Mesodermal cell (in vitro differentiated cells): ENCODE results near the gene CCDC68.
"Not testable (repeated sequence)": the region's sequence is repeated elsewhere in the genome, so short reads cannot be mapped to it uniquely, and the experiment has no call there.

ENCODE experiments used
- H3K27ac ChIP-seq: 2 replicates; pipeline ENCODE4 v1.7.0; 2013; ENCODE audit warnings: mild to moderate bottlenecking, low read depth, low read length, moderate library complexity; ENCODE audit not compliant: severe bottlenecking
- H3K36me3 ChIP-seq: 2 replicates; pipeline ENCODE4 v1.7.1; 2013; ENCODE audit warnings: mild to moderate bottlenecking, low read length, moderate library complexity; ENCODE audit not compliant: control insufficient read depth, insufficient read depth
- H3K4me1 ChIP-seq: one replicate; pipeline ENCODE4 v1.7.1; 2013; ENCODE audit warnings: mild to moderate bottlenecking, low read length; ENCODE audit not compliant: insufficient read depth, control insufficient read depth, poor library complexity, severe bottlenecking
- H3K4me3 ChIP-seq: 2 replicates; pipeline ENCODE4 v1.7.0; 2013; ENCODE audit warnings: low read length, control low read depth, mild to moderate bottlenecking; ENCODE audit not compliant: insufficient read depth, poor library complexity, severe bottlenecking; ENCODE audit errors: extremely low read depth
- H3K9me3 ChIP-seq: 2 replicates; pipeline ENCODE4 v1.7.1; 2013; ENCODE audit warnings: mild to moderate bottlenecking, low read length, moderate library complexity; ENCODE audit not compliant: control insufficient read depth
- WGBS, 2 experiments: methylation state at CpG; one replicate each; pipeline ENCODE4 v1.1.5; 2013; ENCODE audit warnings: missing lambda C conversion rate in 2 of 2; ENCODE audit not compliant: insufficient coverage in 2 of 2; 5-methylcytosine and 5-hydroxymethylcytosine counted together

CCDC68 gene

DNA sequence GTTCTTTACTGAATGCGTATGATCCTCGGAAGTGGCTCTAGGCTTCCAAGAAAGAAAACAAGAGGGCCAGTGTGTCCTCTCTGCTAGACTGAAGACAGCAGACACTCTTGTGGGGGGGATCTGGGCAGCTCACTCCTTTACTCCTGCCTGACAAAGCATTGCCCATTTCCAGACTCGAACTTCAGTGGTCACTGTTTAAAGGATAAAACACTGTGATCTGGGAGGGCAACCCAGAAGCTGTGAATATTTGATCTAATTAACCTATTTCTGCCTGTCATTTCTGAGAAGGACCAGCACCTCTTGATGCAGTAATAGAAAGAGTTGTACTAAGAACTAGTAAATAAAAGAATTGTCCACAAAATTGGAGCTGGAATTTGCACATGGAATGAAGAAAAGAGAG, 24.5 kb upstream of the CCDC68 start:
- 93% methylated on average over 2 of the region's 3 CpGs; no CpG with 5 or more reads in 1 of the 2 experiments for WGBS, 2 experiments
- Histone ChIP-seq H3K9me3 (no peaks in the 10 kb centered on the region), H3K4me3 (no peak overlapping the region), H3K27ac (no peak overlapping the region), H3K4me1 (no peaks in the 10 kb centered on the region), H3K36me3 (no peaks in the 10 kb centered on the region)

DNA sequence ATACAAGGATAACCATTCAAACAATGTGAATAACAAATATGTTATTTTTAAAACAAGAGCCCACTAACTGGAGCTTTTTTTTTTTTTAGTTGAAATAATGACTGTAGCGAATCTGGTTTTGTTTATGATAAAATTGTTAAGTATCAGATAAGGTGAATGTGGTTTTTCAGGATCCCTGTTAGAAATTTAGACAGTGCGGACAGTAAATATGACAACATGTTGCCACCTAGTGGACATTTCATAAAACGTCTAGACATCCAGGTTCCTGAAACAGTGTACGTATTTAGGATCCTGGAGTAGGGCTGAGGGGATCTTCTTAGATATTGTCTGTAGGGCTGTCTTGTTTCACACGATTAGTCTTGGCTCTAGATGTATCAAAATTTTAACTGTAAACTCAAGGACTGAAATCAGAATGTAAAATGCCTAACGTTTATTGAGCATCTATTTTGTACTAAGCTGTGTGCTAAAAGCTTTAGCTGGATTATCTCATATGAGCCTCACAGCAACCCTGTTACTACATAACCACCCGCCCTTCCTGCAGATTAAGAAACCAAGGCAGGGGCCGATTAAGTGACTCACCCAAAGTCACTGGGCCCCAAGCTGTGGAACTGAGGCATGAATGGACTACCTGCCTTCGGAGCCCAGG, 23.9 kb upstream of the CCDC68 start:
- H3K4me3 ChIP-seq = no peak overlapping the region
- no peaks in the 10 kb centered on the region for H3K36me3 ChIP-seq
- no peak overlapping the region for H3K27ac ChIP-seq
- peaks cover 3% of the 10 kb centered on the region for H3K9me3 ChIP-seq
- no peaks in the 10 kb centered on the region for H3K4me1 ChIP-seq
- WGBS, 2 experiments = 32 to 34% methylated on average over 5 to 7 of the region's 9 CpGs

DNA sequence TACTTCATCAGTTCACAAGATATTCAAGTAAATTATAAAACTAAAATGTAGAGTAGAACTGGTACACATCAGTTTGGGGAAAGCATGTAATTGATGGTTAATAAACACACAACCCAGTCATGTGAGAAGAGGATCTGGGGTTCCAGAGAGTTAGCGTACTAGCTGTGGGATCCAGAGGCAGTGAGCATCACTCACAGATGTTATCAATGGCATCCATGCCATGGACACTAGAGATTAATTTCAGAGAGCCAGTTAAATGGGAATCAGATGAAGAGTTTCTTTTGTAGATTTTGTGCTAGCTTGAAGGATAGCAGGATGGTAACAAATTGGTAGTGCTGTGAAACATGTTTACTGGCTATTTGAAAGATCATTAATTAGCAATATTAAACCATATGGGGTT, 21.8 kb upstream of the CCDC68 start:
- H3K4me1 ChIP-seq = no peaks in the 10 kb centered on the region
- H3K27ac ChIP-seq = no peak overlapping the region
- WGBS, 2 experiments = 100% methylated on average over 1 of the region's 1 CpG; no CpG with 5 or more reads in 1 of the 2 experiments
- no peak overlapping the region for H3K4me3 ChIP-seq
- H3K36me3 ChIP-seq = no peaks in the 10 kb centered on the region
- peaks cover 8% of the 10 kb centered on the region for H3K9me3 ChIP-seq

DNA sequence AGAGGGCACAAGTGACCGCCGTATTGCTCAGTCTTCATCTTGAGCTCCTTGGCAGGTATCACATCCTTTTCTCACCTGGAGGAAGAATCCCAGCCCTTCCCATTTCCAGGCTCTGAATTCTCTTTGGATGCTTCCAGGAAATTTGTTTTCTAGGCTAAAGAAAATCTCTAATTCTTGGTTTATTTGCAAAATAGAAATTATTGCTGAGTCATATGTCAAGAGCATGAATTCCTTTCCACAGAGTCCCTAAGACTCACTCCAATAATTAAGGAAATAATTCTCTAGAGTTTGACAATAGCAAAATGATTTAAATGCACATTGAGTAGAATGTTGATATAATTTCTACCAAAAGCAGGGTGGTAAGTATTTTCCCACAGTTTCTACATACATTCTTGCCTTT, 16.3 kb upstream of the CCDC68 start:
- Histone ChIP-seq H3K36me3 (no peaks in the 10 kb centered on the region), H3K27ac (no peak overlapping the region), H3K9me3 (peaks cover 8% of the 10 kb centered on the region), H3K4me1 (no peaks in the 10 kb centered on the region), H3K4me3 (no peak overlapping the region)
- 73 to 100% methylated on average over 1 to 2 of the region's 2 CpGs for WGBS, 2 experiments

DNA sequence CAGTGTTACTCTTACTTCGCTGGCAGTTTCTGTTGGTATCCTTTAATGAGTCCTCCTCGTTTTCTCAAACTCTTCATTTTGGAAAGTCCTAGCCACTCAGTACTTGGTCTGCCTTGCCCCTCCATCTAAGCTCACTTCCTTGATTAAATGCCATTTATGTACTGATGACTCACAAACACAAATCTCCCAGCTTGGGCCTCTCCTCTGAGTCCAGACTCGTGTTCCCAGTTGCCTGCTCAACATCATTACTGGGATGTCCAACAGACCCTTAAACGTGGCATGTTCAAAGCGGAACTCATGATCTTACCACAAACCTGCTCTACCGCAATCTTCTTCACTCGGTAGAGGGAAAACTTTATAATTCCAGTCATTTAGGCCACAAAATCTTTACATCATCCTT, 13.8 kb upstream of the CCDC68 start:
- peaks cover 3% of the 10 kb centered on the region for H3K9me3 ChIP-seq
- no peaks in the 10 kb centered on the region for H3K36me3 ChIP-seq
- H3K4me3 ChIP-seq = no peak overlapping the region
- 92 to 93% methylated on average over 7 of the region's 7 CpGs for WGBS, 2 experiments
- H3K27ac ChIP-seq = no peak overlapping the region
- H3K4me1 ChIP-seq = no peaks in the 10 kb centered on the region

DNA sequence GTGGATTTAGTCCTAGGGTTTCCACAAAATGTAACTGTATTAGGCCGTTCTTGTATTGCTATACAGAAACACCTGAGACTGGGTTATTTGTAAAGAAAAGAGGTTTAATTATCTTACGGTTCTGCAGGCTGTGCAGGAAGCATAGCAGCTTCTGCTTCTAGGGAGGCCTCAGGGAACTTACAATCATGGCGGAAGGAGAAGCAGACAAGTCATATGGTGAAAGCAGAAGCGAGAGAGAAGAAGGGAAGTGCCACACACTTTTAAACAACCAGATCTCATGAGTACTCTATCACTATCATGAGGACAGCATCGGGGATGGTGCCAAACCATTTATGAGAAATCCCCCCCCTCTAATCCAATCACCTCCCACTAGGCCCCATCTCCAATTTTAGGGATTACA, 9.5 kb upstream of the CCDC68 start:
- WGBS, 2 experiments = 91 to 95% methylated on average over 3 to 4 of the region's 5 CpGs
- Histone ChIP-seq H3K36me3 (no peaks in the 10 kb centered on the region), H3K9me3 (no peaks in the 10 kb centered on the region), H3K4me1 (peaks cover 7% of the 10 kb centered on the region), H3K27ac (no peak overlapping the region), H3K4me3 (no peak overlapping the region)

- H3K9me3 ChIP-seq, H3K4me3 ChIP-seq, H3K36me3 ChIP-seq, H3K4me1 ChIP-seq, H3K27ac ChIP-seq: not testable (repeated sequence)
- 86 to 94% methylated on average over 8 of the region's 9 CpGs for WGBS, 2 experiments
Measured at GRCh38 chr18:54968237-54968636, 9.0 kb upstream of the CCDC68 start.

GRCh38 chr18:54967786-54968185, 8.5 kb upstream of the CCDC68 start:
- H3K27ac ChIP-seq = peak overlapping the region; percentile 73
- H3K4me3 ChIP-seq = no peak overlapping the region
- WGBS, 2 experiments = 63% methylated on average over 3 of the region's 4 CpGs; no CpG with 5 or more reads in 1 of the 2 experiments

GRCh38 chr18:54964741-54965140, 5.5 kb upstream of the CCDC68 start:
- Histone ChIP-seq H3K36me3 (no peaks in the 10 kb centered on the region), H3K4me1 (peaks cover 11% of the 10 kb centered on the region), H3K9me3 (no peaks in the 10 kb centered on the region), H3K27ac (no peak overlapping the region), H3K4me3 (no peak overlapping the region)

More at GRCh38 chr18:54967786-54968185, 8.5 kb upstream of the CCDC68 start:
- Histone ChIP-seq H3K4me1 (peaks cover 7% of the 10 kb centered on the region), H3K9me3 (no peaks in the 10 kb centered on the region), H3K36me3 (no peaks in the 10 kb centered on the region)

DNA sequence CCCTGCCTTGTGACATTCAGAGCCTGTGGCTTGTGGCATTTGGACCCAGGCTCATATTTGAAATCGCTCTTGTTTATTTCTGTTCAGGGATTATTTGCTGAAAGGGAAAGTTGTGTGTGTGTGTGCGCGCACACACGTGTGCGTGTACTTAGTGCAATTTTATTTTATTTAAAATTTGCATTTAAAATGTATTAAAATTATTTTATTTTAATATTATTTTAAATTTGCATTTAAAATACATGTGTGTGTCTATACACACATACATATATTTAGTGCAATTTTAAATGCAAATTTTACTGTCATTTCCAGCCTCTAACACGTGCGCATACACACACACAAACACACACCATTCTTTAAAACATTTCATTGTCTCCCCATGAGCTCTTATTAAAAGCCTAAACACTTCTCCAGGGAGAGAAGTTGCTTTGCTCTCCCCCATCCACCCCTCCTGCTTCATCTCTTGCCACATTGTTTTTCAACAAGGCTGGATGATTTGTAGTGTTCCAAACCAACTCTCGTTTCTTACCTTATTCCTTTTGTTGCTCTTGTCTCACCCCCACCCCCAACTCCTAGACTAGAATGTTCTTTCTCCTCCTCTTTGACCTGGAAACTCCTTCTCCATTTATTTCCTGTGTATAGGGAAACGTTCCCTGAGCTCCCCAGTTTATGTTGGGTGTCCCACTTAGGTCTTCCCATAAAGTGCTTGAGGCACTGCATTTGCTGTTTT, 3.8 kb upstream of the CCDC68 start:
- WGBS, 2 experiments = 92 to 100% methylated on average over 2 to 4 of the region's 9 CpGs
- Histone ChIP-seq H3K4me1 (peaks cover 11% of the 10 kb centered on the region), H3K9me3 (no peaks in the 10 kb centered on the region), H3K4me3 (no peak overlapping the region), H3K27ac (no peak overlapping the region), H3K36me3 (no peaks in the 10 kb centered on the region)

GRCh38 chr18:54961868-54962267, 2.6 kb upstream of the CCDC68 start:
- Histone ChIP-seq H3K36me3 (no peaks in the 10 kb centered on the region), H3K4me1 (peaks cover 7% of the 10 kb centered on the region), H3K9me3 (no peaks in the 10 kb centered on the region), H3K27ac (no peak overlapping the region), H3K4me3 (no peak overlapping the region)
- 96 to 100% methylated on average over 1 to 2 of the region's 4 CpGs for WGBS, 2 experiments
